DLD1 (cell line): ENCODE data around the gene TMEM273.

Experiments used
- in situ Hi-C: cut with HindIII; loops from 2 replicates; pipeline ENCODE4 v1.10.0; 2017; ENCODE audit warnings: low sequenced_read_pairs

Gene TMEM273

GRCh38 chr10:49187950-49188761, at the start of gene TMEM273:
Gene TMEM273, minus strand, starts transcription at chr10:49188391. Its CDS starts 55 bp downstream, at chr10:49188336.
- in situ Hi-C loops, result no loop called here

- in situ Hi-C loops, result no loop called here
Observed at GRCh38 chr10:49237985-49238384, 49.8 kb upstream of the TMEM273 start.

GRCh38 chr10:49235392-49235791, 47.2 kb upstream of the TMEM273 start:
- in situ Hi-C loops, result no loop called here

- in situ Hi-C loops, result no loop called here
Observed at GRCh38 chr10:49231086-49231820, 43.1 kb upstream of the TMEM273 start.

- in situ Hi-C loops, result no loop called here
Observed at GRCh38 chr10:49230004-49230403, 41.8 kb upstream of the TMEM273 start.

GRCh38 chr10:49228677-49229076, 40.5 kb upstream of the TMEM273 start:
- in situ Hi-C loops, result no loop called here

- in situ Hi-C loops, result no loop called here
Observed at GRCh38 chr10:49227406-49227805, 39.2 kb upstream of the TMEM273 start.

- in situ Hi-C loops, result no loop called here
Observed at GRCh38 chr10:49226594-49226993, 38.4 kb upstream of the TMEM273 start.

GRCh38 chr10:49225218-49225876, 37.2 kb upstream of the TMEM273 start:
- in situ Hi-C loops, result no loop called here

GRCh38 chr10:49223205-49223604, 35.0 kb upstream of the TMEM273 start:
- in situ Hi-C loops, result no loop called here

- in situ Hi-C loops, result no loop called here
Observed at GRCh38 chr10:49222170-49222569, 34.0 kb upstream of the TMEM273 start.

- in situ Hi-C loops, result no loop called here
Observed at GRCh38 chr10:49220679-49221078, 32.5 kb upstream of the TMEM273 start.

- in situ Hi-C loops, result no loop called here
Observed at GRCh38 chr10:49220031-49220430, 31.8 kb upstream of the TMEM273 start.

GRCh38 chr10:49219248-49219647, 31.1 kb upstream of the TMEM273 start:
- in situ Hi-C loops, result no loop called here

GRCh38 chr10:49218480-49218879, 30.3 kb upstream of the TMEM273 start:
- in situ Hi-C loops, result no loop called here

- in situ Hi-C loops, result no loop called here
Observed at GRCh38 chr10:49217645-49218044, 29.5 kb upstream of the TMEM273 start.

GRCh38 chr10:49213211-49213610, 25.0 kb upstream of the TMEM273 start:
- in situ Hi-C loops, result no loop called here

- in situ Hi-C loops, result no loop called here
Observed at GRCh38 chr10:49212783-49213182, 24.6 kb upstream of the TMEM273 start.

- in situ Hi-C loops, result no loop called here
Observed at GRCh38 chr10:49212076-49212475, 23.9 kb upstream of the TMEM273 start.

- in situ Hi-C loops, result no loop called here
Observed at GRCh38 chr10:49208996-49209395, 20.8 kb upstream of the TMEM273 start.

GRCh38 chr10:49207936-49208487, 19.8 kb upstream of the TMEM273 start:
- in situ Hi-C loops, result no loop called here
